Upper lobe of right lung (tissue), 1 donor: ENCODE results near the gene SLC38A2. TPM values are rescaled to one million over a fixed set of nuclear protein-coding genes. Genes with fewer than 3 reads are reported as not detected.
"Not testable (repeated sequence)": the region's sequence is repeated elsewhere in the genome, so short reads cannot be mapped to it uniquely, and the experiment has no call there.

ENCODE experiments used
- ATAC-seq: fragments of 200-7000 bp; cut with Tn5 transposase; one replicate; pipeline ENCODE4 v1.9.1; 2020; ENCODE audit warnings: mild to moderate bottlenecking, moderate library complexity
- DNase-seq: peaks from one replicate; pipeline ENCODE4 v3.0.0-alpha.2; 2020
- H3K27ac ChIP-seq: fragments of 200-600 bp; one replicate; pipeline ENCODE4 v1.8.0; 2022
- H3K27me3 ChIP-seq: fragments of 200-600 bp; one replicate; pipeline ENCODE4 v1.8.0; 2022; ENCODE audit warnings: mild to moderate bottlenecking
- H3K36me3 ChIP-seq: fragments of 200-600 bp; one replicate; pipeline ENCODE4 v1.8.0; 2022
- H3K4me1 ChIP-seq: fragments of 200-600 bp; one replicate; pipeline ENCODE4 v1.8.0; 2022
- H3K4me3 ChIP-seq: fragments of 200-600 bp; one replicate; pipeline ENCODE4 v1.8.0; 2022; ENCODE audit warnings: mild to moderate bottlenecking
- H3K9me3 ChIP-seq: fragments of 200-600 bp; one replicate; pipeline ENCODE4 v1.8.0; 2022
- CTCF ChIP-seq: fragments of 200-600 bp; IDR thresholded peaks from one replicate; pipeline ENCODE4 v1.8.0; 2022; ENCODE audit warnings: antibody characterized with exemption
- intact Hi-C: fragments of 100-400 bp; cut with DNase I; formaldehyde crosslinking; loops from one replicate; pipeline ENCODE4 v1.11.0; 2022
- total RNA-seq: library from RNA; stranded (reverse); fragmentation: NEBNext Ultra II Directional; extraction: Animal tissue kit (Norgen Biotek cat#: 25700); gene quantifications from one replicate; pipeline ENCODE4 v1.2.1, GENCODE V29; 2021
- donor health status: DM: no; HTN: yes; CAD: no; lungs with severe emphysema.

Gene SLC38A2
- total RNA-seq, 1 donor from 2014 or later: 343 TPM

- H3K4me3 ChIP-seq: no peak overlapping the region
- H3K36me3 ChIP-seq: no peaks in the 10 kb centered on the region
- no peaks in the 10 kb centered on the region for H3K9me3 ChIP-seq
- H3K27ac ChIP-seq: peak overlapping the region; percentile 32
- TF ChIP-seq CTCF: no peak
- intact Hi-C loops: no loop called here
- H3K27me3 ChIP-seq: no peaks in the 10 kb centered on the region
- ATAC-seq (no peak), DNase-seq (no peak)
- peaks cover 7% of the 10 kb centered on the region for H3K4me1 ChIP-seq
Observed at GRCh38 chr12:46402451-46402850, 29.9 kb upstream of the SLC38A2 start.

GRCh38 chr12:46401662-46402061 is 29.1 kb upstream of the SLC38A2 start:
- intact Hi-C loops: no loop called here
- peak; percentile 28 for TF ChIP-seq CTCF
- DNase-seq (no peak), ATAC-seq (no peak)
- H3K36me3 ChIP-seq: no peaks in the 10 kb centered on the region
- peaks cover 7% of the 10 kb centered on the region for H3K4me1 ChIP-seq
- no peaks in the 10 kb centered on the region for H3K9me3 ChIP-seq
- no peaks in the 10 kb centered on the region for H3K27me3 ChIP-seq
- no peak overlapping the region for H3K4me3 ChIP-seq
- H3K27ac ChIP-seq: no peak overlapping the region

- Histone ChIP-seq H3K4me1 (peaks cover 7% of the 10 kb centered on the region), H3K27me3 (no peaks in the 10 kb centered on the region), H3K9me3 (no peaks in the 10 kb centered on the region), H3K27ac (no peak overlapping the region), H3K4me3 (no peak overlapping the region), H3K36me3 (no peaks in the 10 kb centered on the region)
- no peak for TF ChIP-seq CTCF
- no peak for ATAC-seq
- intact Hi-C loops: no loop called here
- no peak for DNase-seq
Observed at GRCh38 chr12:46400406-46400805, 27.8 kb upstream of the SLC38A2 start.

- ATAC-seq, H3K27ac ChIP-seq, H3K36me3 ChIP-seq, H3K9me3 ChIP-seq, H3K27me3 ChIP-seq, intact Hi-C loops, H3K4me3 ChIP-seq, DNase-seq, H3K4me1 ChIP-seq: not testable (repeated sequence)
Observed at GRCh38 chr12:46399461-46400248, 27.1 kb upstream of the SLC38A2 start.

GRCh38 chr12:46396826-46397225 is 24.3 kb upstream of the SLC38A2 start:
- no peaks in the 10 kb centered on the region for H3K27me3 ChIP-seq

More at GRCh38 chr12:46396826-46397225, 24.3 kb upstream of the SLC38A2 start:
- H3K4me3 ChIP-seq: no peak overlapping the region
- intact Hi-C loops: no loop called here
- H3K27ac ChIP-seq: no peak overlapping the region
- ATAC-seq (no peak), DNase-seq (no peak)
- H3K36me3 ChIP-seq: no peaks in the 10 kb centered on the region
- H3K9me3 ChIP-seq: no peaks in the 10 kb centered on the region
- TF ChIP-seq CTCF: no peak
- no peaks in the 10 kb centered on the region for H3K4me1 ChIP-seq
